ENCODE measurements around the gene ZNF764. TPM values are rescaled to one million over a fixed set of nuclear protein-coding genes. Genes with fewer than 3 reads are reported as not detected.

ZNF764 gene
- total and polyA plus RNA-seq, 2 experiments from 2014 or later = 5.6 to 12.9 TPM

GRCh38 chr16:30532285-30533145 lies 25.7 kb downstream of the ZNF764 start:
- peaks cover 23% of the 10 kb centered on the region for H3F3A ChIP-seq (replicated peaks; ENCODE audit: low read depth)
- peak overlapping the region; percentile 67; the same call in 1 of the 2 replicates for H3K4me3 ChIP-seq
- no peak for TF ChIP-seq EZH2 (IDR thresholded peaks at IDR 0.05; ENCODE audit: low read depth, unreplicated experiment)
- TF ChIP-seq ETS1 (IDR thresholded peaks at IDR 0.05) = no peak
- TF ChIP-seq ZNF114 (CRISPR knock-in tag; IDR thresholded peaks at IDR 0.05) = no peak
- no peak for TF ChIP-seq CREB1 (CRISPR knock-in tag; IDR thresholded peaks at IDR 0.05; ENCODE audit: low read depth)
- TF ChIP-seq EZH2phosphoT487 (IDR thresholded peaks at IDR 0.05; ENCODE audit: unreplicated experiment) = no peak
- no peak for TF ChIP-seq POLR2AphosphoS5 (IDR thresholded peaks at IDR 0.05; ENCODE audit: low read depth)
- no peak for TF ChIP-seq ZNF331 (CRISPR knock-in tag; IDR thresholded peaks at IDR 0.05; ENCODE audit: low read depth)
- no peak for TF ChIP-seq JUNB (IDR thresholded peaks at IDR 0.05; ENCODE audit: unreplicated experiment)
- TF ChIP-seq NANOG (IDR thresholded peaks at IDR 0.05; ENCODE audit: borderline replicate concordance) = no peak
- TF ChIP-seq REST (IDR thresholded peaks at IDR 0.05; ENCODE audit: unreplicated experiment) = no peak
- peaks cover 23% of the 10 kb centered on the region for H3K4me1 ChIP-seq (ENCODE audit: insufficient read depth)
- H3K27me3 ChIP-seq (ENCODE audit: insufficient read depth) = no peaks in the 10 kb centered on the region
- H3K4me2 ChIP-seq = peak overlapping the region; percentile 82
- no peaks in the 10 kb centered on the region for H4K20me1 ChIP-seq (replicated peaks; ENCODE audit: insufficient read depth)
- no peak overlapping the region for H3K27ac ChIP-seq (ENCODE audit: low read depth)
- Mint-ChIP-seq H3K4me1 (peaks cover 31% of the 10 kb centered on the region), H3K9me3 (no peaks in the 10 kb centered on the region), H3K27me3 (ENCODE audit: insufficient read depth, low read depth, poor library complexity) (peaks cover 17% of the 10 kb centered on the region), H3K36me3 (ENCODE audit: low read depth) (peaks cover 26% of the 10 kb centered on the region), H3K27ac (peak overlapping the region; percentile 86; the same call in 1 of the 2 replicates), H3K4me3 (peak overlapping the region; percentile 71)
- H3K36me3 ChIP-seq (ENCODE audit: insufficient read depth) = no peaks in the 10 kb centered on the region
- H3K9me2 ChIP-seq (ENCODE audit: insufficient read depth) = no peaks in the 10 kb centered on the region
- DNase-seq (ENCODE audit: low spot score) = no peak
- no peak for ATAC-seq
- peaks cover 6% of the 10 kb centered on the region; the same call in 1 of the 2 replicates for H3K79me2 ChIP-seq (replicated peaks; ENCODE audit: insufficient read depth)
- no peak overlapping the region for H2AFZ ChIP-seq

Measured in GM23338 (cell line).